SK-N-MC (cell line): Measurements from ENCODE around the gene KRTAP29-1.

Experiments
- EZH2 ChIP-seq: fragments of 200-600 bp; sonication (generic); IDR thresholded peaks from one replicate; pipeline ENCODE4 v1.6.1; 2017; ENCODE audit warnings: antibody characterized with exemption
- POLR2AphosphoS5 ChIP-seq: IDR thresholded peaks from 2 replicates; pipeline ENCODE4 v1.6.1; 2012; ENCODE audit warnings: mild to moderate bottlenecking, low read depth, low read length, borderline replicate concordance

GRCh38 chr17:41322903-41323895 lies 20.5 kb upstream of the KRTAP29-1 start:
- TF ChIP-seq POLR2AphosphoS5 (no peak), EZH2 (no peak)
